Ovary (tissue), 3 donors: ENCODE results near the gene GRIK5.

Experiments
- CTCF ChIP-seq, 3 donors: fragments of 450-650 bp in 2 of 3; fragments of 200-600 bp in 1 of 3; IDR thresholded peaks; one replicate each; pipeline versions ENCODE4 v1.5.1 to v1.8.0; 2016 to 2022; ENCODE audit warnings: antibody characterized with exemption in 3 of 3, mild to moderate bottlenecking in 1 of 3
- EP300 ChIP-seq: sonication (generic); formaldehyde crosslinking; IDR thresholded peaks from one replicate; pipeline ENCODE4 v1.6.1; 2017; ENCODE audit warnings: antibody characterized with exemption
- POLR2A ChIP-seq: fragments of 450-650 bp; IDR thresholded peaks from one replicate; pipeline ENCODE4 v1.6.1; 2017; ENCODE audit warnings: antibody characterized with exemption, mild to moderate bottlenecking, moderate library complexity
- donor health status: DM: no; HTN: no; CAD: no.

DNA sequence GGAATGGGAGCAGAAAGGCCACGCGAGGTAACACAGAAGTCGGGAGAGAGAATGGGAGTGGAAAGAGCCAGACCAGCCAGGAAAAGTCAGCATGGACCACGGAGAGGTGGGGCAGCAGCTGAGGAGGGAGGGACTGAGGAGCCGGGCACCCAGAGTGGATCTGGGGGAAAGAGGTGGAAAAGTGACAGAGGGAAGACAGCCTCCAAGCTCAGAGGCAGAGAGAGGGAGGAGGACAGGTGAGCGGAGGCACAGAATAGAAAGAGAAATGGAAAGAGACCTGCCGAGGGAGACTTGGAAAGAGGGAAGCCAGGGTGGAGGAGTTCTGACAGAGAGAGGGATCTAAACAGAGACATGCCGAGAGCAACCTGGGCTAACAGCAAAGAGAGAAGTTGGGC is 1.6 kb downstream of the GRIK5 start:
- TF ChIP-seq CTCF (IDR thresholded peaks at IDR 0.05) (no peak), POLR2A (no peak), EP300 (no peak)
